Large intestine (tissue), 3 donors: ENCODE data around the gene FANK1. TPM values are rescaled to one million over a fixed set of nuclear protein-coding genes. Genes with fewer than 3 reads are reported as not detected.

Experiments
- DNase-seq, 2 donors: peaks; one replicate each; pipeline versions ENCODE4 v3.0.0 to v3.0.0-alpha.2; 2013
- H3K27ac ChIP-seq: one replicate; pipeline ENCODE4 v1.5.1; 2013; ENCODE audit warnings: low read length
- H3K27me3 ChIP-seq: 2 replicates; pipeline ENCODE4 v1.6.1; 2013; ENCODE audit warnings: low read length; ENCODE audit not compliant: control insufficient read depth, insufficient read depth
- H3K36me3 ChIP-seq: 2 replicates; pipeline ENCODE4 v1.6.1; 2013; ENCODE audit warnings: low read length; ENCODE audit not compliant: control insufficient read depth, insufficient read depth
- H3K4me1 ChIP-seq: one replicate; pipeline ENCODE4 v1.6.1; 2013; ENCODE audit warnings: low read length; ENCODE audit not compliant: control insufficient read depth, insufficient read depth
- H3K4me3 ChIP-seq: one replicate; pipeline ENCODE4 v1.5.1; 2013; ENCODE audit warnings: low read length
- H3K9me3 ChIP-seq: one replicate; pipeline ENCODE4 v1.6.1; 2013; ENCODE audit warnings: mild to moderate bottlenecking, low read depth, low read length, moderate library complexity; ENCODE audit not compliant: control insufficient read depth
- WGBS: methylation state at CpG from one replicate; pipeline ENCODE4 v1.1.5; 2013; ENCODE audit warnings: low lambda C conversion rate; ENCODE audit not compliant: insufficient coverage; 5-methylcytosine and 5-hydroxymethylcytosine counted together
- polyA plus RNA-seq: library from polyadenylated mRNA; unstranded; fragments of 120-200 nt; gene quantifications from one replicate; pipeline ENCODE4 v1.2.1, GENCODE V29; 2013

FANK1 gene
- polyA plus RNA-seq, 1 donor = 5.0 TPM

GRCh38 chr10:125928928-125929585 lies 32.7 kb downstream of the FANK1 start:
- DNase-seq = peak in 1 of 2 donors; percentile 46
- H3K9me3 ChIP-seq = no peaks in the 10 kb centered on the region
- WGBS = no CpG with 5 or more reads among the region's 7 CpGs
- no peaks in the 10 kb centered on the region for H3K27me3 ChIP-seq
- peak overlapping the region; percentile 78 for H3K27ac ChIP-seq
- peaks cover 8% of the 10 kb centered on the region for H3K4me1 ChIP-seq
- H3K4me3 ChIP-seq = no peak overlapping the region
- H3K36me3 ChIP-seq = no peaks in the 10 kb centered on the region

- Histone ChIP-seq H3K36me3 (no peaks in the 10 kb centered on the region), H3K9me3 (no peaks in the 10 kb centered on the region), H3K27ac (peak overlapping the region; percentile 78), H3K4me3 (no peak overlapping the region), H3K4me1 (peaks cover 8% of the 10 kb centered on the region), H3K27me3 (no peaks in the 10 kb centered on the region)
- DNase-seq = peak; percentile 56 to 86
- WGBS = 10% methylated on average over 2 of the region's 4 CpGs
Observed at GRCh38 chr10:125929618-125930017, 33.3 kb downstream of the FANK1 start.

- DNase-seq = no peak
- 83% methylated on average over 4 of the region's 4 CpGs for WGBS
- H3K27ac ChIP-seq = no peak overlapping the region
- no peaks in the 10 kb centered on the region for H3K36me3 ChIP-seq
- H3K4me1 ChIP-seq = peaks cover 8% of the 10 kb centered on the region
- no peak overlapping the region for H3K4me3 ChIP-seq
- H3K27me3 ChIP-seq = no peaks in the 10 kb centered on the region
- no peaks in the 10 kb centered on the region for H3K9me3 ChIP-seq
Observed at GRCh38 chr10:125933693-125934092, 37.3 kb downstream of the FANK1 start.

DNA sequence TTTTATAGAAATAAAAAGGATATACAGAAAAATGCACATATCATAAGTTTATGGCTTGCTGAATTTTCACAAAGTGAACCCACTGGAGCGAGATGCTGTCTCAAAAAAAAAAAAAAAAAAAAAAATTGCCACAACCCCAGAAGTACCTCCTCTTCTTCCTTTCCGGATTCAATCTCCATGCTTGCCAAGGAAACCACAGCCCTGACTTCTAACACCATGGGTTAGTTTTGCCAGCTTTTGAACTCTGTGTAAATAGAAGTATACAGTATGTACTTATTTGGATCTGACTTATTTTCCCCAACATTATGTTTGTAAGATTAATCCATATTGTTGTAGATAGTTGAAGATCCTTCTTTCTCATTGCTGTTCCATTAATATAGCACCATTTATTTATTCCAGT lies 40.0 kb downstream of the FANK1 start:
- DNase-seq = no peak
- WGBS = no CpG with 5 or more reads among the region's 2 CpGs
- Histone ChIP-seq H3K27ac (no peak overlapping the region), H3K27me3 (no peaks in the 10 kb centered on the region), H3K4me3 (no peak overlapping the region), H3K4me1 (no peaks in the 10 kb centered on the region), H3K36me3 (no peaks in the 10 kb centered on the region), H3K9me3 (no peaks in the 10 kb centered on the region)

DNA sequence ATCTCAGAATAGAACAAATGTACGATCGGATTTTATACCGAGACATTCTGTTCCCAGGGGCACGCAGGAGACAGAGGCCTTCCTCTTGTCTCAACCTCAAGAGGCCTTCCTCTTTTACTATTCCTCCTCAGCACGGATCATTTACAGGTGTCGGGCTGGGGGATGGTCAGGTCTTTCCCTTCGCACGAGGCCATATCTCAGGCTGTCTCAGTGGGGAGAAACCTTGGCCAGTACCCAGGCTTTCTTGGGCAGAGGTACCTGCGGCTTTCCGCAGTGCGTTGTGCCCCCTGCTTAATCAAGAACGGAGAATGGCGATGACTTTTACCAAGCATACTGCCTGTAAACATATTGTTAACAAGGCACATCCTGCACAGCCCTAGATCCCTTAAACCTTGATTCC lies 44.2 kb downstream of the FANK1 start:
- DNase-seq = peak in 1 of 2 donors; percentile 19
- Histone ChIP-seq H3K27me3 (no peaks in the 10 kb centered on the region), H3K4me3 (no peak overlapping the region), H3K9me3 (no peaks in the 10 kb centered on the region), H3K4me1 (no peaks in the 10 kb centered on the region), H3K27ac (no peak overlapping the region), H3K36me3 (no peaks in the 10 kb centered on the region)
- WGBS = 38% methylated on average over 3 of the region's 13 CpGs

DNA sequence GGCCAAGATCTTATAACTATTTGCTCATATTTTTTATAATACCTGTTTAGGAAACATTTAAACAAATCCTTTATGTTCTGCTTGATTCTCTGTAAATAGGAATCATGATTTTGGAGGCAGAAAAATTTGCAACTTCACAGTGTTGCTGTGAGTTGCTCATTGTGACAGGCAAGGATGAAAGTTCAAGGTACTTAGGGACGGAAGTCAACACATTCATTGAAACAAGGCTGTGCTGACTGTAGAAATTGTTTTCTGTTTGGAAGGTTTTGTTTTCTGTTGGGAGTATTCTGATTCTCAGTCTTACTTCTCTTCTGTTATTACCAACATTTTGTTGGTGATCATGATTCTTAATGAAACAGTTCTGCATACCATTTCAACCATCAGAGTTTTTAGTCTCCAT lies 54.9 kb downstream of the FANK1 start:
- H3K4me3 ChIP-seq = no peak overlapping the region
- H3K36me3 ChIP-seq = no peaks in the 10 kb centered on the region
- H3K27me3 ChIP-seq = no peaks in the 10 kb centered on the region
- no peak for DNase-seq
- H3K4me1 ChIP-seq = no peaks in the 10 kb centered on the region
- H3K27ac ChIP-seq = no peak overlapping the region
- no CpG with 5 or more reads among the region's 1 CpG for WGBS
- H3K9me3 ChIP-seq = peaks cover 3% of the 10 kb centered on the region

- 71% methylated on average over 2 of the region's 9 CpGs for WGBS
- H3K27ac ChIP-seq = no peak overlapping the region
- H3K27me3 ChIP-seq = no peaks in the 10 kb centered on the region
- no peaks in the 10 kb centered on the region for H3K4me1 ChIP-seq
- no peaks in the 10 kb centered on the region for H3K36me3 ChIP-seq
- H3K9me3 ChIP-seq = peaks cover 3% of the 10 kb centered on the region
- DNase-seq = no peak
- H3K4me3 ChIP-seq = no peak overlapping the region
Observed at GRCh38 chr10:125953778-125954385, 57.5 kb downstream of the FANK1 start.

GRCh38 chr10:125955766-125956165 lies 59.4 kb downstream of the FANK1 start:
- DNase-seq = no peak
- Histone ChIP-seq H3K27ac (no peak overlapping the region), H3K4me3 (no peak overlapping the region), H3K36me3 (no peaks in the 10 kb centered on the region), H3K9me3 (peaks cover 3% of the 10 kb centered on the region), H3K27me3 (no peaks in the 10 kb centered on the region), H3K4me1 (no peaks in the 10 kb centered on the region)
- no CpG with 5 or more reads among the region's 3 CpGs for WGBS

GRCh38 chr10:125961743-125962142 lies 65.4 kb downstream of the FANK1 start:
- Histone ChIP-seq H3K9me3 (no peaks in the 10 kb centered on the region), H3K4me3 (no peak overlapping the region), H3K27ac (no peak overlapping the region), H3K36me3 (no peaks in the 10 kb centered on the region), H3K27me3 (no peaks in the 10 kb centered on the region), H3K4me1 (no peaks in the 10 kb centered on the region)
- no peak for DNase-seq
- WGBS = 100% methylated on average over 1 of the region's 1 CpG

- Histone ChIP-seq H3K4me1 (no peaks in the 10 kb centered on the region), H3K36me3 (no peaks in the 10 kb centered on the region), H3K27ac (no peak overlapping the region), H3K9me3 (no peaks in the 10 kb centered on the region), H3K4me3 (no peak overlapping the region), H3K27me3 (no peaks in the 10 kb centered on the region)
- 100% methylated on average over 3 of the region's 3 CpGs for WGBS
- DNase-seq = no peak
Observed at GRCh38 chr10:125962200-125962599, 65.8 kb downstream of the FANK1 start.

DNA sequence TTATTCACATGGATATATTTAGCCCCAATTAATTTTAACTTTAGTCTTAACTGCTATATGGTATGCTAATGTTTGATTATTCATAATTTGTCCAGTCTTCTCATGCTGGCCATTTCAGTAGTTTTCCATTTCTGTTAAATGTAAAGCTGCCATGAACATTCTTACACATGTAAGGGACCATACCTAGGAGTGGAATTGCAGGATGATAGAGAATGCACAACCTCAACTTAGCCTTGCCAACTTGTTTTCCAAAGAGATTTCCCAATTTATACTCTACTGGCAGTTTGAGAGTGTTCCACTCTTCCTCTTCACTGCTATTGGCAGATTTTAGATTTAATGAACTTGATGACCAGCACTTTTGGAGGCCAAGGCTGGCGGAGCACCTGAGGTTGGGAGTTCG lies 68.2 kb downstream of the FANK1 start:
- no peaks in the 10 kb centered on the region for H3K4me1 ChIP-seq
- H3K4me3 ChIP-seq = no peak overlapping the region
- H3K36me3 ChIP-seq = no peaks in the 10 kb centered on the region
- H3K27me3 ChIP-seq = no peaks in the 10 kb centered on the region
- no CpG with 5 or more reads among the region's 2 CpGs for WGBS
- no peak overlapping the region for H3K27ac ChIP-seq
- H3K9me3 ChIP-seq = no peaks in the 10 kb centered on the region
- no peak for DNase-seq
